GM18909 (cell line): Measurements from ENCODE around the gene WNT3.
"Not testable (repeated sequence)": the region's sequence is repeated elsewhere in the genome, so short reads cannot be mapped to it uniquely, and the experiment has no call there.

Experiments used
- ATAC-seq: cut with Tn5 transposase; IDR thresholded peaks from one replicate; pipeline ENCODE4 v1.9.1; 2021; ENCODE audit warnings: mild to moderate bottlenecking; ENCODE audit not compliant: unreplicated experiment, poor library complexity

The WNT3 gene

GRCh38 chr17:46769531-46770438 is 48.7 kb downstream of the WNT3 start:
- ATAC-seq = no peak

GRCh38 chr17:46768896-46769295 is 49.6 kb downstream of the WNT3 start:
- not testable (repeated sequence) for ATAC-seq

GRCh38 chr17:46768540-46768870 is 50.0 kb downstream of the WNT3 start:
- ATAC-seq = no peak

- no peak for ATAC-seq
These were observed 51.7 kb downstream of the WNT3 start for GRCh38 chr17:46766493-46767491.

GRCh38 chr17:46765453-46765852 is 53.0 kb downstream of the WNT3 start:
- ATAC-seq = no peak

GRCh38 chr17:46764709-46765401 is 53.6 kb downstream of the WNT3 start:
- ATAC-seq = no peak

GRCh38 chr17:46764000-46764708 is 54.3 kb downstream of the WNT3 start:
- ATAC-seq = no peak

GRCh38 chr17:46763416-46763815 is 55.1 kb downstream of the WNT3 start:
- no peak for ATAC-seq

- no peak for ATAC-seq
These were observed 59.4 kb downstream of the WNT3 start for GRCh38 chr17:46759141-46759540.

- no peak for ATAC-seq
These were observed 59.9 kb downstream of the WNT3 start for GRCh38 chr17:46758614-46759013.

GRCh38 chr17:46757588-46757987 is 60.9 kb downstream of the WNT3 start:
- ATAC-seq = not testable (repeated sequence)

GRCh38 chr17:46756861-46757260 is 61.6 kb downstream of the WNT3 start:
- no peak for ATAC-seq

- no peak for ATAC-seq
These were observed 62.3 kb downstream of the WNT3 start for GRCh38 chr17:46756081-46756735.

GRCh38 chr17:46753776-46754175 is 64.7 kb downstream of the WNT3 start:
- ATAC-seq = no peak

- no peak for ATAC-seq
These were observed 67.1 kb downstream of the WNT3 start for GRCh38 chr17:46751425-46751824.

- no peak for ATAC-seq
These were observed 73.1 kb downstream of the WNT3 start for GRCh38 chr17:46745376-46745775.

- no peak for ATAC-seq
These were observed 74.1 kb downstream of the WNT3 start for GRCh38 chr17:46744441-46744840.

GRCh38 chr17:46742565-46743270 is 75.8 kb downstream of the WNT3 start:
- no peak for ATAC-seq
